Neural progenitor cell (in vitro differentiated cells): ENCODE measurements around the gene TIPIN.

Experiments used
- EZH2 ChIP-seq: fragments of 200-600 bp; sonication (generic); IDR thresholded peaks from 2 replicates; pipeline ENCODE4 v1.6.1; 2017; ENCODE audit warnings: antibody characterized with exemption, mild to moderate bottlenecking, moderate library complexity
- EZH2phosphoT487 ChIP-seq: fragments of 200-600 bp; sonication (generic); IDR thresholded peaks from 2 replicates; pipeline ENCODE4 v1.6.1; 2017; ENCODE audit warnings: antibody characterized with exemption
- TF ChIP-seq, protein P1 (sequence below): fragments of 200-600 bp; sonication (generic); IDR thresholded peaks from 2 replicates; pipeline ENCODE4 v1.5.1; 2017; ENCODE audit warnings: antibody characterized with exemption, mild to moderate bottlenecking

- TF ChIP-seq, protein P1, sequence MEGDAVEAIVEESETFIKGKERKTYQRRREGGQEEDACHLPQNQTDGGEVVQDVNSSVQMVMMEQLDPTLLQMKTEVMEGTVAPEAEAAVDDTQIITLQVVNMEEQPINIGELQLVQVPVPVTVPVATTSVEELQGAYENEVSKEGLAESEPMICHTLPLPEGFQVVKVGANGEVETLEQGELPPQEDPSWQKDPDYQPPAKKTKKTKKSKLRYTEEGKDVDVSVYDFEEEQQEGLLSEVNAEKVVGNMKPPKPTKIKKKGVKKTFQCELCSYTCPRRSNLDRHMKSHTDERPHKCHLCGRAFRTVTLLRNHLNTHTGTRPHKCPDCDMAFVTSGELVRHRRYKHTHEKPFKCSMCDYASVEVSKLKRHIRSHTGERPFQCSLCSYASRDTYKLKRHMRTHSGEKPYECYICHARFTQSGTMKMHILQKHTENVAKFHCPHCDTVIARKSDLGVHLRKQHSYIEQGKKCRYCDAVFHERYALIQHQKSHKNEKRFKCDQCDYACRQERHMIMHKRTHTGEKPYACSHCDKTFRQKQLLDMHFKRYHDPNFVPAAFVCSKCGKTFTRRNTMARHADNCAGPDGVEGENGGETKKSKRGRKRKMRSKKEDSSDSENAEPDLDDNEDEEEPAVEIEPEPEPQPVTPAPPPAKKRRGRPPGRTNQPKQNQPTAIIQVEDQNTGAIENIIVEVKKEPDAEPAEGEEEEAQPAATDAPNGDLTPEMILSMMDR: no peak
- TF ChIP-seq EZH2phosphoT487 (no peak), EZH2 (no peak)
Observed at GRCh38 chr15:66298803-66299251, 57.7 kb downstream of the TIPIN start.
